ENCODE results near the gene MMAB. TPM values are rescaled to one million over a fixed set of nuclear protein-coding genes. Genes with fewer than 3 reads are reported as not detected.

MMAB gene
- total RNA-seq, 1 donor from 2014 or later: 48.1 TPM

- H3K4me3 ChIP-seq (ENCODE audit: low read depth, low read length): no peak overlapping the region
- no peaks in the 10 kb centered on the region for H3K27me3 ChIP-seq (ENCODE audit: control insufficient read depth, insufficient read depth, low read length)
- DNase-seq (ENCODE audit: low read depth): no peak
- no peaks in the 10 kb centered on the region for H3K36me3 ChIP-seq (ENCODE audit: control insufficient read depth, insufficient read depth, low read length)
- no peak for TF ChIP-seq CTCF (IDR thresholded peaks at IDR 0.05; ENCODE audit: insufficient read depth, low read length, poor library complexity, severe bottlenecking)
These were observed 23.3 kb upstream of the MMAB start for GRCh38 chr12:109596418-109597244.

- DNase-seq (ENCODE audit: low read depth): no peak
- Histone ChIP-seq H3K36me3 (ENCODE audit: control insufficient read depth, insufficient read depth, low read length) (no peaks in the 10 kb centered on the region), H3K4me3 (ENCODE audit: low read depth, low read length) (no peak overlapping the region), H3K27me3 (ENCODE audit: control insufficient read depth, insufficient read depth, low read length) (no peaks in the 10 kb centered on the region)
- TF ChIP-seq CTCF (IDR thresholded peaks at IDR 0.05; ENCODE audit: insufficient read depth, low read length, poor library complexity, severe bottlenecking): no peak
These were observed 22.1 kb upstream of the MMAB start for GRCh38 chr12:109595321-109595902.

GRCh38 chr12:109594556-109595317 is 21.4 kb upstream of the MMAB start:
- H3K27me3 ChIP-seq (ENCODE audit: control insufficient read depth, insufficient read depth, low read length): no peaks in the 10 kb centered on the region
- no peak overlapping the region for H3K4me3 ChIP-seq (ENCODE audit: low read depth, low read length)
- DNase-seq (ENCODE audit: low read depth): no peak
- no peak for TF ChIP-seq CTCF (IDR thresholded peaks at IDR 0.05; ENCODE audit: insufficient read depth, low read length, poor library complexity, severe bottlenecking)
- H3K36me3 ChIP-seq (ENCODE audit: control insufficient read depth, insufficient read depth, low read length): no peaks in the 10 kb centered on the region

- H3K27me3 ChIP-seq (ENCODE audit: control insufficient read depth, insufficient read depth, low read length): no peaks in the 10 kb centered on the region
- TF ChIP-seq CTCF (IDR thresholded peaks at IDR 0.05; ENCODE audit: insufficient read depth, low read length, poor library complexity, severe bottlenecking): no peak
- H3K36me3 ChIP-seq (ENCODE audit: control insufficient read depth, insufficient read depth, low read length): no peaks in the 10 kb centered on the region
- no peak for DNase-seq (ENCODE audit: low read depth)
- no peak overlapping the region for H3K4me3 ChIP-seq (ENCODE audit: low read depth, low read length)
These were observed 19.6 kb upstream of the MMAB start for GRCh38 chr12:109592905-109593272.

GRCh38 chr12:109592195-109592904 is 19.0 kb upstream of the MMAB start:
- H3K27me3 ChIP-seq (ENCODE audit: control insufficient read depth, insufficient read depth, low read length): no peaks in the 10 kb centered on the region
- DNase-seq (ENCODE audit: low read depth): no peak
- no peak overlapping the region for H3K4me3 ChIP-seq (ENCODE audit: low read depth, low read length)
- TF ChIP-seq CTCF (IDR thresholded peaks at IDR 0.05; ENCODE audit: insufficient read depth, low read length, poor library complexity, severe bottlenecking): no peak
- no peaks in the 10 kb centered on the region for H3K36me3 ChIP-seq (ENCODE audit: control insufficient read depth, insufficient read depth, low read length)

Data from kidney epithelial cell (primary cell).